Trophoblast cell (in vitro differentiated cells and primary cell): ENCODE results near the gene CCL28.
A peak's percentile ranks its signal among the peaks of the same experiment; 100 is the strongest.
"Not testable (repeated sequence)": the region's sequence is repeated elsewhere in the genome, so short reads cannot be mapped to it uniquely, and the experiment has no call there.

Experiments
- DNase-seq, 2 donors: peaks; one replicate each; pipeline ENCODE4 v3.0.0-alpha.2; 2016
- H2AFZ ChIP-seq: 2 replicates; pipeline ENCODE4 v1.6.1; 2013; ENCODE audit warnings: low read length, moderate library complexity, mild to moderate bottlenecking; ENCODE audit not compliant: insufficient read depth, poor library complexity
- H2AK5ac ChIP-seq: 2 replicates; pipeline ENCODE4 v1.6.1; 2013; ENCODE audit warnings: mild to moderate bottlenecking, low read length
- H2BK120ac ChIP-seq: 2 replicates; pipeline ENCODE4 v1.6.1; 2013; ENCODE audit warnings: low read length, mild to moderate bottlenecking, moderate library complexity; ENCODE audit not compliant: insufficient read depth, poor library complexity
- H2BK12ac ChIP-seq: 2 replicates; pipeline ENCODE4 v1.6.1; 2013; ENCODE audit warnings: mild to moderate bottlenecking, low read length, moderate library complexity
- H2BK5ac ChIP-seq: 2 replicates; pipeline ENCODE4 v1.6.1; 2013; ENCODE audit warnings: low read length, low read depth, moderate library complexity, mild to moderate bottlenecking; ENCODE audit not compliant: poor library complexity
- H3K14ac ChIP-seq: 2 replicates; pipeline ENCODE4 v1.6.1; 2013; ENCODE audit warnings: mild to moderate bottlenecking, low read length
- H3K18ac ChIP-seq: 2 replicates; pipeline ENCODE4 v1.6.1; 2013; ENCODE audit warnings: mild to moderate bottlenecking, low read length
- H3K23ac ChIP-seq: 2 replicates; pipeline ENCODE4 v1.6.1; 2013; ENCODE audit warnings: low read length
- H3K27ac ChIP-seq: 2 replicates; pipeline ENCODE4 v1.5.1; 2013; ENCODE audit warnings: low read depth, mild to moderate bottlenecking, inconsistent platforms, low read length, moderate library complexity
- H3K27me3 ChIP-seq: 2 replicates; pipeline ENCODE4 v1.6.1; 2013; ENCODE audit warnings: inconsistent platforms, mild to moderate bottlenecking, low read length, moderate library complexity; ENCODE audit not compliant: insufficient read depth
- H3K36me3 ChIP-seq, 2 experiments: 1 replicate in 1 of 2; 2 replicates in 1 of 2; pipeline ENCODE4 v1.6.1; 2013; ENCODE audit warnings: low read length in 2 of 2, mild to moderate bottlenecking in 2 of 2, moderate library complexity in 1 of 2; ENCODE audit not compliant: insufficient read depth in 2 of 2, control insufficient read depth in 1 of 2
- H3K4ac ChIP-seq: 2 replicates; pipeline ENCODE4 v1.6.1; 2013; ENCODE audit warnings: low read depth, mild to moderate bottlenecking, low read length, moderate library complexity
- H3K4me1 ChIP-seq, 2 experiments: 1 replicate in 1 of 2; 2 replicates in 1 of 2; pipeline ENCODE4 v1.6.1; 2013; ENCODE audit warnings: low read length in 2 of 2, mild to moderate bottlenecking in 2 of 2, moderate library complexity in 1 of 2; ENCODE audit not compliant: insufficient read depth in 2 of 2, control insufficient read depth in 1 of 2
- H3K4me2 ChIP-seq: 2 replicates; pipeline ENCODE4 v1.6.1; 2013; ENCODE audit warnings: inconsistent platforms, mild to moderate bottlenecking, low read length, moderate library complexity
- H3K4me3 ChIP-seq: 2 replicates; pipeline ENCODE4 v1.5.1; 2013; ENCODE audit warnings: mild to moderate bottlenecking, low read depth, low read length, inconsistent platforms
- H3K79me1 ChIP-seq: one replicate; pipeline ENCODE4 v1.6.1; 2013; ENCODE audit warnings: low read length
- H3K79me2 ChIP-seq: 2 replicates; pipeline ENCODE4 v1.6.1; 2013; ENCODE audit warnings: low read length, mild to moderate bottlenecking; ENCODE audit not compliant: control insufficient read depth, insufficient read depth, poor library complexity
- H3K9ac ChIP-seq: 2 replicates; pipeline ENCODE4 v1.6.1; 2013; ENCODE audit warnings: mild to moderate bottlenecking, low read length
- H3K9me3 ChIP-seq: 2 replicates; pipeline ENCODE4 v1.6.1; 2013; ENCODE audit warnings: low read depth, mild to moderate bottlenecking, control low read depth, inconsistent platforms, low read length; ENCODE audit not compliant: insufficient read depth
- H4K12ac ChIP-seq: 2 replicates; pipeline ENCODE4 v1.6.1; 2013; ENCODE audit warnings: low read depth, mild to moderate bottlenecking, low read length, moderate library complexity
- H4K8ac ChIP-seq: 2 replicates; pipeline ENCODE4 v1.6.1; 2013; ENCODE audit warnings: low read depth, mild to moderate bottlenecking, low read length, moderate library complexity
- H4K91ac ChIP-seq: one replicate; pipeline ENCODE4 v1.6.1; 2013; ENCODE audit warnings: low read depth, mild to moderate bottlenecking, low read length, moderate library complexity
- WGBS: extraction: QIAGEN DNeasy Blood & Tissue Kit; methylation state at CpG from one replicate; pipeline ENCODE4 v1.1.7; 2013; ENCODE audit warnings: missing lambda C conversion rate; ENCODE audit not compliant: insufficient read length, insufficient coverage; ENCODE audit errors: extremely low coverage; 5-methylcytosine and 5-hydroxymethylcytosine counted together

Gene CCL28

GRCh38 chr5:43429016-43429415, 16.8 kb upstream of the CCL28 start:
- no peak overlapping the region for H2BK5ac ChIP-seq
- no peak overlapping the region for H2BK12ac ChIP-seq
- no peak overlapping the region for H3K4me2 ChIP-seq
- H3K4me3 ChIP-seq: no peak overlapping the region
- no peaks in the 10 kb centered on the region for H3K79me1 ChIP-seq
- peak overlapping the region; percentile 47 for H4K91ac ChIP-seq
- no peaks in the 10 kb centered on the region for H3K9me3 ChIP-seq
- no peak overlapping the region for H3K14ac ChIP-seq
- no peak overlapping the region for H4K12ac ChIP-seq
- H3K36me3 ChIP-seq: no peaks in the 10 kb centered on the region
- H2BK120ac ChIP-seq: peak overlapping the region; percentile 14
- H3K79me2 ChIP-seq: no peaks in the 10 kb centered on the region
- WGBS: no CpG with 5 or more reads among the region's 7 CpGs
- H3K27ac ChIP-seq: no peak overlapping the region
- H3K4me1 ChIP-seq: peaks cover 3 to 7% of the 10 kb centered on the region in 2 experiments
- no peak overlapping the region for H3K9ac ChIP-seq
- no peak overlapping the region for H2AFZ ChIP-seq
- peak overlapping the region; percentile 23 for H4K8ac ChIP-seq
- no peak overlapping the region for H3K4ac ChIP-seq
- no peak overlapping the region for H3K23ac ChIP-seq
- no peak for DNase-seq
- no peaks in the 10 kb centered on the region for H3K27me3 ChIP-seq
- no peak overlapping the region for H2AK5ac ChIP-seq
- H3K18ac ChIP-seq: no peak overlapping the region

GRCh38 chr5:43427306-43427705, 15.1 kb upstream of the CCL28 start:
- Histone ChIP-seq H2BK120ac (no peak overlapping the region), H3K9ac (no peak overlapping the region), H3K79me2 (no peaks in the 10 kb centered on the region), H3K36me3 (no peaks in the 10 kb centered on the region), H4K12ac (no peak overlapping the region), H2AK5ac (no peak overlapping the region), H3K9me3 (no peaks in the 10 kb centered on the region), H3K27ac (no peak overlapping the region), H4K91ac (no peak overlapping the region), H3K23ac (no peak overlapping the region), H2BK5ac (no peak overlapping the region), H3K4ac (no peak overlapping the region), H3K79me1 (no peaks in the 10 kb centered on the region), H3K18ac (no peak overlapping the region), H3K14ac (no peak overlapping the region), H3K4me2 (no peak overlapping the region), H4K8ac (no peak overlapping the region), H3K4me1 (peaks cover 2 to 4% of the 10 kb centered on the region in 2 experiments), H3K27me3 (no peaks in the 10 kb centered on the region), H3K4me3 (no peak overlapping the region), H2AFZ (no peak overlapping the region), H2BK12ac (no peak overlapping the region)
- WGBS: no CpG with 5 or more reads among the region's 4 CpGs
- no peak for DNase-seq

- H3K79me2 ChIP-seq: no peaks in the 10 kb centered on the region
- no CpG with 5 or more reads among the region's 2 CpGs for WGBS
- H3K23ac ChIP-seq: no peak overlapping the region
- no peak overlapping the region for H4K91ac ChIP-seq
- H3K18ac ChIP-seq: no peak overlapping the region
- no peaks in the 10 kb centered on the region for H3K9me3 ChIP-seq
- H3K4me1 ChIP-seq: peaks cover 2% of the 10 kb centered on the region in 2 experiments
- H2AK5ac ChIP-seq: no peak overlapping the region
- no peak overlapping the region for H2BK120ac ChIP-seq
- H4K8ac ChIP-seq: no peak overlapping the region
- DNase-seq: no peak
- H3K4me2 ChIP-seq: no peak overlapping the region
- no peak overlapping the region for H2AFZ ChIP-seq
- no peak overlapping the region for H3K4me3 ChIP-seq
- H3K27ac ChIP-seq: no peak overlapping the region
- no peak overlapping the region for H3K14ac ChIP-seq
- no peaks in the 10 kb centered on the region for H3K36me3 ChIP-seq
- H2BK12ac ChIP-seq: peak overlapping the region; percentile 68
- H3K4ac ChIP-seq: no peak overlapping the region
- no peak overlapping the region for H2BK5ac ChIP-seq
- H3K9ac ChIP-seq: no peak overlapping the region
- no peaks in the 10 kb centered on the region for H3K27me3 ChIP-seq
- no peaks in the 10 kb centered on the region for H3K79me1 ChIP-seq
- H4K12ac ChIP-seq: no peak overlapping the region
These were observed 13.8 kb upstream of the CCL28 start for GRCh38 chr5:43425983-43426382.

GRCh38 chr5:43423086-43423485, 10.9 kb upstream of the CCL28 start:
- H2BK120ac ChIP-seq, H3K18ac ChIP-seq, H2AK5ac ChIP-seq, H3K9me3 ChIP-seq, H3K27me3 ChIP-seq, H3K36me3 ChIP-seq, H3K4me3 ChIP-seq, H2BK5ac ChIP-seq, H4K12ac ChIP-seq, H3K4ac ChIP-seq, H2BK12ac ChIP-seq, H4K91ac ChIP-seq, H2AFZ ChIP-seq, DNase-seq, H3K79me1 ChIP-seq, H3K4me1 ChIP-seq, H3K23ac ChIP-seq, H3K9ac ChIP-seq, H3K79me2 ChIP-seq, H3K14ac ChIP-seq, H3K27ac ChIP-seq, H4K8ac ChIP-seq, H3K4me2 ChIP-seq: not testable (repeated sequence)
- WGBS: no CpG with 5 or more reads among the region's 6 CpGs
